ENCODE measurements around the gene ETV6.

- TF ChIP-seq CTCF (IDR thresholded peaks at IDR 0.05): no peak
- no peak for TF ChIP-seq POLR2A (IDR thresholded peaks at IDR 0.05)
Measured at GRCh38 chr12:11663130-11663529, 13.7 kb downstream of the ETV6 start.

Measured in testis (tissue), 2 donors.